Endothelial cell of umbilical vein (primary cell): ENCODE results near the gene IL3. TPM values are rescaled to one million over a fixed set of nuclear protein-coding genes. Genes with fewer than 3 reads are reported as not detected.

Experiments used
- BruUV-seq: library from RNA; stranded (reverse); fragments of 400-500 nt; replicated peaks from 2 replicates; lab custom pipeline; 2021; lab: Mats Ljungman, UMichigan
- CTCF ChIA-PET: fragments of 300-600, 350-600 bp; sonication (Branson Sonifier 250); formaldehyde crosslinking; loops from one replicate; lab custom pipeline; 2021; ENCODE audit warnings: antibody characterized with exemption, inconsistent platforms; lab: Charles Lee
- POLR2A ChIA-PET: fragments of 300-600, 350-600 bp; sonication (Branson Sonifier 250); formaldehyde crosslinking; loops from one replicate; lab custom pipeline; 2021; ENCODE audit warnings: antibody characterized with exemption, inconsistent platforms; lab: Charles Lee
- DNase-seq: peaks from one replicate; pipeline ENCODE4 v3.0.0-alpha.2; 2011; ENCODE audit warnings: low read depth, low spot score
- FAIRE-seq: peaks from 2 replicates; lab custom pipeline; 2011; peaks lifted over from hg19 to GRCh38; lab: Jason Lieb, UNC
- H2AFZ ChIP-seq: 2 replicates; pipeline ENCODE4 v1.6.0; 2012; ENCODE audit warnings: low read depth, low read length, control low read depth, inconsistent platforms
- H3K27ac ChIP-seq: 2 replicates; pipeline ENCODE4 v1.5.1; 2011; ENCODE audit warnings: low read depth, mild to moderate bottlenecking, control low read depth, low read length, moderate library complexity; ENCODE audit not compliant: insufficient read depth
- H3K27me3 ChIP-seq, 2 experiments: 2 replicates each; pipeline versions ENCODE4 v1.6.0 to v1.6.1; 2011; ENCODE audit warnings: low read length in 2 of 2, mixed read lengths in 1 of 2; ENCODE audit not compliant: control insufficient read depth in 2 of 2, insufficient read depth in 2 of 2
- H3K36me3 ChIP-seq, 2 experiments: 2 replicates in 1 of 2; 3 replicates in 1 of 2; pipeline ENCODE4 v1.5.1; 2011; ENCODE audit warnings: low read length in 2 of 2, mild to moderate bottlenecking in 1 of 2, moderate library complexity in 1 of 2; ENCODE audit not compliant: control insufficient read depth in 2 of 2, insufficient read depth in 2 of 2; ENCODE audit errors: extremely low read depth in 1 of 2
- H3K4me1 ChIP-seq: 3 replicates; pipeline ENCODE4 v1.5.1; 2011; ENCODE audit warnings: mild to moderate bottlenecking, low read length; ENCODE audit not compliant: control insufficient read depth, insufficient read depth; ENCODE audit errors: extremely low read depth
- H3K4me2 ChIP-seq: 2 replicates; pipeline ENCODE4 v1.6.1; 2011; ENCODE audit warnings: low read length, control low read depth, mixed read lengths; ENCODE audit not compliant: insufficient read depth
- H3K4me3 ChIP-seq, 3 experiments: fragments of 200-600 bp in 1 of 3; sonication (generic), shearing (Covaris generic) in 1 of 3; replicated peaks in 1 of 3; 2 replicates each; pipeline ENCODE4 v1.5.1; 2011 to 2016; ENCODE audit warnings: control low read depth in 3 of 3, low read length in 3 of 3, mild to moderate bottlenecking in 2 of 3, inconsistent platforms in 1 of 3, low read depth in 1 of 3, moderate library complexity in 1 of 3; ENCODE audit not compliant: insufficient read depth in 1 of 3
- H3K79me2 ChIP-seq: 2 replicates; pipeline ENCODE4 v1.6.0; 2012; ENCODE audit warnings: low read length, inconsistent platforms; ENCODE audit not compliant: control insufficient read depth, insufficient read depth
- H3K9ac ChIP-seq: replicated peaks from 2 replicates; pipeline ENCODE3; 2011; ENCODE audit warnings: low read length, control low read depth; ENCODE audit not compliant: insufficient read depth; ENCODE audit errors: extremely low read depth
- H3K9me1 ChIP-seq: replicated peaks from 3 replicates; pipeline ENCODE4 v1.6.0; 2011; ENCODE audit warnings: mild to moderate bottlenecking, low read length; ENCODE audit not compliant: control insufficient read depth, insufficient read depth; ENCODE audit errors: extremely low read depth
- H3K9me3 ChIP-seq: replicated peaks from 2 replicates; pipeline ENCODE4 v1.5.1; 2012; ENCODE audit warnings: low read length, inconsistent platforms; ENCODE audit not compliant: control insufficient read depth, insufficient read depth
- H4K20me1 ChIP-seq: replicated peaks from 2 replicates; pipeline ENCODE3; 2011; ENCODE audit warnings: mild to moderate bottlenecking, low read length; ENCODE audit not compliant: control insufficient read depth, insufficient read depth; ENCODE audit errors: extremely low read depth
- CTCF ChIP-seq, 2 donors: IDR thresholded peaks; 1 replicate in 1 of 2; 2 replicates in 1 of 2; pipeline ENCODE4 v1.5.1; 2011; ENCODE audit warnings: low read length in 2 of 2, mild to moderate bottlenecking in 2 of 2, moderate library complexity in 2 of 2, control low read depth in 1 of 2, inconsistent platforms in 1 of 2, low read depth in 1 of 2; ENCODE audit not compliant: insufficient read depth in 1 of 2; ENCODE audit errors: extremely low read depth in 1 of 2
- EZH2 ChIP-seq: IDR thresholded peaks from 2 replicates; pipeline ENCODE4 v1.6.1; 2012; ENCODE audit warnings: borderline replicate concordance, low read depth, mild to moderate bottlenecking, moderate library complexity, low read length, inconsistent platforms; ENCODE audit not compliant: severe bottlenecking
- FOS ChIP-seq: IDR thresholded peaks from 2 replicates; pipeline ENCODE4 v1.6.1; 2011; ENCODE audit warnings: mild to moderate bottlenecking, low read length, moderate library complexity, borderline replicate concordance; ENCODE audit not compliant: insufficient read depth
- GATA2 ChIP-seq: IDR thresholded peaks from 2 replicates; pipeline ENCODE4 v1.7.0; 2011; ENCODE audit warnings: low read depth, mild to moderate bottlenecking, moderate library complexity, mixed read lengths, low read length; ENCODE audit not compliant: insufficient read length, insufficient read depth
- JUN ChIP-seq: IDR thresholded peaks from 2 replicates; pipeline ENCODE4 v1.6.1; 2011; ENCODE audit warnings: borderline replicate concordance, low read depth; ENCODE audit not compliant: insufficient read length, insufficient read depth
- MAX ChIP-seq: IDR thresholded peaks from 2 replicates; pipeline ENCODE4 v1.6.1; 2011; ENCODE audit not compliant: insufficient read depth, insufficient read length
- MYC ChIP-seq: IDR thresholded peaks from one replicate; pipeline ENCODE4 v1.6.1; 2011; ENCODE audit warnings: mild to moderate bottlenecking, low read depth, low read length
- POLR2A ChIP-seq: IDR thresholded peaks from 2 replicates; pipeline ENCODE4 v1.6.1; 2012; ENCODE audit warnings: low read depth, mild to moderate bottlenecking, control low read depth, low read length
- POLR2AphosphoS5 ChIP-seq: IDR thresholded peaks from 2 replicates; pipeline ENCODE4 v1.6.1; 2012; ENCODE audit warnings: low read depth, mild to moderate bottlenecking, control low read depth, low read length, moderate library complexity; ENCODE audit not compliant: insufficient read depth
- dilution Hi-C: fragments of 300-500 bp; cut with MboI; formaldehyde crosslinking; loops from one replicate; pipeline ENCODE4 v1.15.0; 2019; ENCODE audit warnings: low sequenced_read_pairs; ENCODE audit not compliant: extremely low pct_ligation_motif_present
- intact Hi-C: fragments of 100-400 bp; cut with micrococcal nuclease; formaldehyde crosslinking; loops from one replicate; pipeline ENCODE4 v1.10.0; 2022
- polyA plus RNA-seq, 4 experiments: library from polyadenylated mRNA; depleted of rRNA in 3 of 4; stranded (reverse) in 3 of 4; unstranded in 1 of 4; fragments of >200 nt; gene quantifications; 2 replicates each; pipeline versions ENCODE4 v1.2.1 to v1.2.3, GENCODE V29; 2011 to 2012; ENCODE audit warnings: missing spikeins in 1 of 4
- total RNA-seq: library from RNA; stranded (reverse); gene quantifications from 2 replicates; pipeline ENCODE4 v1.2.3, GENCODE V29; 2021

IL3 gene
- total and polyA plus RNA-seq, 2 donors (not counting 3 experiments of a cell fraction or from before 2014, with no cell fraction given) = not detected

DNA sequence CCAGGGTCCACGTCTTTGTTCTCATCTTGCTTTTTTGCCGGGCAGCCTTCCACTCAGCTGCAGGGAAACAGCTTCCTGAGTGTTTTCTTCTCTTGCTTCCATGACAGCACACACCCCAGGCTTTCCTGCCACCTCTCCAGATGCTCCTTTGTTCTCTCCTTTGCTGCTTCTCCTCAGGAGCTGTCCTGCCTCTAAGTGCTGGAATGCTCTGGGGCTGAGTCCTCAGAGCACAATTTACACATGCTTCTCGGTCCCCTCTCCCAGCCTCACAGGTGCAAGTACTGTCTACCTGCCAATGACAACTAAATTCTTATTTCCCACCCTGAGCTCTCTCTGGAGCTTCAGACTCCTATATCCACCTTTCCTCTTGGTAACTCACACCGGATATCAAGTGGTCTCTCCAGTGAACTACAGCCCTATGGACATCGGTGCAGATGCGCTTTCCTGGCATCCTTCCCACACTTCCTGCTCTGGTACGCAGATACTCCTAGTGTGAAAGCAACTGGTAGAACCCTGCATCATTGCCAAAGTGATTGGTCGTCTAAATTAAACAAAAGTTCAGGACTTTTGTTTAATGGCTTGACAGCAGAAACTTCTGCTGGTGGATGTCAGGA is 35.6 kb upstream of the IL3 start:
- H3K36me3 ChIP-seq = no peaks in the 10 kb centered on the region
- ChIA-PET CTCF (interaction anchor here (1.1 kb wide), 1 partner anchor 12 kb away, joined by 3 read pairs; no protein-coding TSS in a partner anchor), POLR2A (no interaction called here)
- H3K9ac ChIP-seq = no peak overlapping the region
- no peak overlapping the region for H2AFZ ChIP-seq
- intact Hi-C loops (no loop called here), dilution Hi-C loops (loop anchor here (25.0 kb wide), 1 partner anchor 438 kb away; no protein-coding TSS in a partner anchor)
- H4K20me1 ChIP-seq = no peaks in the 10 kb centered on the region
- peaks cover 6 to 9% of the 10 kb centered on the region in 2 experiments for H3K27me3 ChIP-seq
- DNase-seq (no peak), FAIRE-seq (no peak)
- H3K9me3 ChIP-seq = no peaks in the 10 kb centered on the region
- H3K4me2 ChIP-seq = no peak overlapping the region
- no peaks in the 10 kb centered on the region for H3K79me2 ChIP-seq
- H3K4me3 ChIP-seq = no peak overlapping the region
- TF ChIP-seq MYC = no peak
- TF ChIP-seq POLR2A = no peak
- no peak for TF ChIP-seq CTCF (IDR thresholded peaks at IDR 0.05; ENCODE audit: extremely low read depth in 1 of 2, insufficient read depth in 1 of 2, low read depth in 1 of 2, low read length in 2 of 2)
- no peak for TF ChIP-seq MAX
- no peak for TF ChIP-seq EZH2
- no peak for TF ChIP-seq FOS
- no peak for TF ChIP-seq GATA2
- TF ChIP-seq JUN = no peak
- no peak for TF ChIP-seq POLR2AphosphoS5
- H3K27ac ChIP-seq = no peak overlapping the region
- no TSS peak for BruUV-seq
- H3K9me1 ChIP-seq = no peaks in the 10 kb centered on the region
- H3K4me1 ChIP-seq = no peaks in the 10 kb centered on the region
